NCI-H128 (cell line): ENCODE results near the gene GYPB.
"Not testable (repeated sequence)": the region's sequence is repeated elsewhere in the genome, so short reads cannot be mapped to it uniquely, and the experiment has no call there.

Experiments used
- DNase-seq: peaks from one replicate; lab custom pipeline; 2025; ENCODE audit not compliant: unreplicated experiment; lab: John Stamatoyannopoulos, UW

GYPB gene

GRCh38 chr4:143950185-143950584, 69.0 kb downstream of the GYPB start:
- not testable (repeated sequence) for DNase-seq

GRCh38 chr4:143947493-143947892, 71.7 kb downstream of the GYPB start:
- DNase-seq, result not testable (repeated sequence)
